ENCODE measurements around the gene SPPL2B. TPM values are rescaled to one million over a fixed set of nuclear protein-coding genes. Genes with fewer than 3 reads are reported as not detected.

Gene SPPL2B
- total and polyA plus RNA-seq, 9 of the 15 experiments (the other 6 are each of a cell fraction or from before 2014, with no cell fraction given), result 0.20 to 81.2 (median 15.1) TPM

DNA sequence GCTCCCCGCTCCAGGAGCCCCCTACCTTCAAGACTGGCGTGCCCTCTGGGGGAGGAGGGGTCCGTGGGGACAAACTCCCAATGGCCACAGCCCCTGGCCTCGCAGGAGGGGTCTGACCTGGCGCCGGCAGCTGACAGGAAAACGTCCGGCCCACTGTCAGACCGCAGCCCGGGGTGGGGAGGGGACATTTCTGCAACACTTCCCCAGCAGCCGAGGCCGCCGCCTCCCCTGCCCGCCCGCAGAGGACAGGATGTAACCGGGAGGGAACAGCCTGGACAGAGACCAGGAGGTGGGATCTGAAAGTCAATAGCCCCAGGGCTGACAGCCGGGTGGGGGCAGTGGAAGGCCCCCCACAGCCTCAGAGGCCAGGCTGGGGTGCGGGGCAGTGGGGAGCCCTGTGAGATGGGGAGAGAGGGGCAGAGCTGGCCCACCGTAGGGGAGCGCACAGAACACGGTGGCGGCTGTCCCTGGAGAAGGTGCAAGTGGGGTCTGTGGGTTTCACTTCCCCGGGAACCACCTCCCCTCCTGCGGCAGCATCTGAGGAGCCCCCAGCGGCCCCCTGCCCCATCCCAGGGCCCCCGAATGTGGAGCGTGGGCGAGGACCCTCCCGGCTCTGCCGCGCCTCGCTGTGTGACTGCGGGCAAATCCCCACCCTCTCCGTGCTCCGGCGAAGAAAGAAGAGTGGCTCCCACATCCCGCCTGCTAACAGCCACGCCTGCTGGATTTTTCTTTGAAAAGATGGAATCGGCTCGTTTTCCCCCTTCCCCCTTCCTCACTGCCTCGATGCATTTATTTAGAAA is 46.2 kb upstream of the SPPL2B start, which contains the start of gene PEAK3 (continued):
- TF ChIP-seq, protein P1, sequence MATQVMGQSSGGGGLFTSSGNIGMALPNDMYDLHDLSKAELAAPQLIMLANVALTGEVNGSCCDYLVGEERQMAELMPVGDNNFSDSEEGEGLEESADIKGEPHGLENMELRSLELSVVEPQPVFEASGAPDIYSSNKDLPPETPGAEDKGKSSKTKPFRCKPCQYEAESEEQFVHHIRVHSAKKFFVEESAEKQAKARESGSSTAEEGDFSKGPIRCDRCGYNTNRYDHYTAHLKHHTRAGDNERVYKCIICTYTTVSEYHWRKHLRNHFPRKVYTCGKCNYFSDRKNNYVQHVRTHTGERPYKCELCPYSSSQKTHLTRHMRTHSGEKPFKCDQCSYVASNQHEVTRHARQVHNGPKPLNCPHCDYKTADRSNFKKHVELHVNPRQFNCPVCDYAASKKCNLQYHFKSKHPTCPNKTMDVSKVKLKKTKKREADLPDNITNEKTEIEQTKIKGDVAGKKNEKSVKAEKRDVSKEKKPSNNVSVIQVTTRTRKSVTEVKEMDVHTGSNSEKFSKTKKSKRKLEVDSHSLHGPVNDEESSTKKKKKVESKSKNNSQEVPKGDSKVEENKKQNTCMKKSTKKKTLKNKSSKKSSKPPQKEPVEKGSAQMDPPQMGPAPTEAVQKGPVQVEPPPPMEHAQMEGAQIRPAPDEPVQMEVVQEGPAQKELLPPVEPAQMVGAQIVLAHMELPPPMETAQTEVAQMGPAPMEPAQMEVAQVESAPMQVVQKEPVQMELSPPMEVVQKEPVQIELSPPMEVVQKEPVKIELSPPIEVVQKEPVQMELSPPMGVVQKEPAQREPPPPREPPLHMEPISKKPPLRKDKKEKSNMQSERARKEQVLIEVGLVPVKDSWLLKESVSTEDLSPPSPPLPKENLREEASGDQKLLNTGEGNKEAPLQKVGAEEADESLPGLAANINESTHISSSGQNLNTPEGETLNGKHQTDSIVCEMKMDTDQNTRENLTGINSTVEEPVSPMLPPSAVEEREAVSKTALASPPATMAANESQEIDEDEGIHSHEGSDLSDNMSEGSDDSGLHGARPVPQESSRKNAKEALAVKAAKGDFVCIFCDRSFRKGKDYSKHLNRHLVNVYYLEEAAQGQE (IDR thresholded peaks at IDR 0.05; ENCODE audit: borderline replicate concordance), result peak; percentile 52; the same call in 1 of the 2 replicates
- TF ChIP-seq, protein P1 (CRISPR knock-in tag; IDR thresholded peaks at IDR 0.05; ENCODE audit: low read depth), result no peak
- TF ChIP-seq, protein P2, sequence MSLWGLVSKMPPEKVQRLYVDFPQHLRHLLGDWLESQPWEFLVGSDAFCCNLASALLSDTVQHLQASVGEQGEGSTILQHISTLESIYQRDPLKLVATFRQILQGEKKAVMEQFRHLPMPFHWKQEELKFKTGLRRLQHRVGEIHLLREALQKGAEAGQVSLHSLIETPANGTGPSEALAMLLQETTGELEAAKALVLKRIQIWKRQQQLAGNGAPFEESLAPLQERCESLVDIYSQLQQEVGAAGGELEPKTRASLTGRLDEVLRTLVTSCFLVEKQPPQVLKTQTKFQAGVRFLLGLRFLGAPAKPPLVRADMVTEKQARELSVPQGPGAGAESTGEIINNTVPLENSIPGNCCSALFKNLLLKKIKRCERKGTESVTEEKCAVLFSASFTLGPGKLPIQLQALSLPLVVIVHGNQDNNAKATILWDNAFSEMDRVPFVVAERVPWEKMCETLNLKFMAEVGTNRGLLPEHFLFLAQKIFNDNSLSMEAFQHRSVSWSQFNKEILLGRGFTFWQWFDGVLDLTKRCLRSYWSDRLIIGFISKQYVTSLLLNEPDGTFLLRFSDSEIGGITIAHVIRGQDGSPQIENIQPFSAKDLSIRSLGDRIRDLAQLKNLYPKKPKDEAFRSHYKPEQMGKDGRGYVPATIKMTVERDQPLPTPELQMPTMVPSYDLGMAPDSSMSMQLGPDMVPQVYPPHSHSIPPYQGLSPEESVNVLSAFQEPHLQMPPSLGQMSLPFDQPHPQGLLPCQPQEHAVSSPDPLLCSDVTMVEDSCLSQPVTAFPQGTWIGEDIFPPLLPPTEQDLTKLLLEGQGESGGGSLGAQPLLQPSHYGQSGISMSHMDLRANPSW (CRISPR knock-in tag; IDR thresholded peaks at IDR 0.05), result no peak
- no peak for TF ChIP-seq TARDBP (IDR thresholded peaks at IDR 0.05)
- no peak for TF ChIP-seq RFX1 (IDR thresholded peaks at IDR 0.05)
- TF ChIP-seq RAD21 (CRISPR knock-in tag; conservative IDR thresholded peaks at IDR 0.05 in 1 of 2, IDR thresholded peaks at IDR 0.05 in 1 of 2), result 0 out of 4 replicates have a peak, but pooled peaks of 1 of the 2 experiments have one; percentile 15
- 0 out of 4 replicates have a peak, but pooled peaks of 1 of the 2 experiments have one; percentile 31 for TF ChIP-seq TEAD1 (CRISPR knock-in tag; IDR thresholded peaks at IDR 0.05)
- TF ChIP-seq ATF1 (CRISPR knock-in tag; IDR thresholded peaks at IDR 0.05), result no peak
- TF ChIP-seq ATF1 (tag; IDR thresholded peaks at IDR 0.05), result 0 out of 2 replicates have a peak, but pooled peaks have one; percentile 21
- no peak for TF ChIP-seq SAP30 (IDR thresholded peaks at IDR 0.05; ENCODE audit: borderline replicate concordance, insufficient read depth, low read depth, low read length, poor library complexity, severe bottlenecking)
- peak; percentile 23 for TF ChIP-seq HMGN3 (IDR thresholded peaks at IDR 0.05; ENCODE audit: borderline replicate concordance, extremely low read depth, insufficient read length, low read depth, low read length)
- no peak for TF ChIP-seq MAFG (tag; conservative IDR thresholded peaks at IDR 0.05)
- peak; percentile 66 for TF ChIP-seq ZFX (CRISPR knock-in tag; IDR thresholded peaks at IDR 0.05)
- TF ChIP-seq, protein P3, sequence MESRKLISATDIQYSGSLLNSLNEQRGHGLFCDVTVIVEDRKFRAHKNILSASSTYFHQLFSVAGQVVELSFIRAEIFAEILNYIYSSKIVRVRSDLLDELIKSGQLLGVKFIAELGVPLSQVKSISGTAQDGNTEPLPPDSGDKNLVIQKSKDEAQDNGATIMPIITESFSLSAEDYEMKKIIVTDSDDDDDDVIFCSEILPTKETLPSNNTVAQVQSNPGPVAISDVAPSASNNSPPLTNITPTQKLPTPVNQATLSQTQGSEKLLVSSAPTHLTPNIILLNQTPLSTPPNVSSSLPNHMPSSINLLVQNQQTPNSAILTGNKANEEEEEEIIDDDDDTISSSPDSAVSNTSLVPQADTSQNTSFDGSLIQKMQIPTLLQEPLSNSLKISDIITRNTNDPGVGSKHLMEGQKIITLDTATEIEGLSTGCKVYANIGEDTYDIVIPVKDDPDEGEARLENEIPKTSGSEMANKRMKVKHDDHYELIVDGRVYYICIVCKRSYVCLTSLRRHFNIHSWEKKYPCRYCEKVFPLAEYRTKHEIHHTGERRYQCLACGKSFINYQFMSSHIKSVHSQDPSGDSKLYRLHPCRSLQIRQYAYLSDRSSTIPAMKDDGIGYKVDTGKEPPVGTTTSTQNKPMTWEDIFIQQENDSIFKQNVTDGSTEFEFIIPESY (CRISPR knock-in tag; IDR thresholded peaks at IDR 0.05), result peak; percentile 46; the same call in 1 of the 2 replicates

All from K562 (cell line).